Liver (tissue), 9 donors: ENCODE results near the gene CNTROB. TPM values are rescaled to one million over a fixed set of nuclear protein-coding genes. Genes with fewer than 3 reads are reported as not detected.

Experiments
- DNase-seq: peaks from one replicate; pipeline ENCODE4 v3.0.0-alpha.2; 2017; ENCODE audit warnings: low spot score
- H3K27ac ChIP-seq, 2 donors: one replicate each; pipeline ENCODE4 v1.7.0; 2013; ENCODE audit warnings: inconsistent platforms in 2 of 2, low read length in 2 of 2, control low read depth in 1 of 2, low read depth in 1 of 2, mild to moderate bottlenecking in 1 of 2
- H3K27me3 ChIP-seq, 4 donors: one replicate each; pipeline versions ENCODE4 v1.6.1 to v1.7.0; 2013; ENCODE audit warnings: low read length in 3 of 4, inconsistent platforms in 1 of 4, mild to moderate bottlenecking in 1 of 4, moderate library complexity in 1 of 4; ENCODE audit not compliant: control insufficient read depth in 4 of 4, insufficient read depth in 4 of 4
- H3K36me3 ChIP-seq, 4 donors: one replicate each; pipeline versions ENCODE4 v1.6.1 to v1.7.0; 2013; ENCODE audit warnings: low read length in 3 of 4, mild to moderate bottlenecking in 3 of 4, low read depth in 1 of 4, moderate library complexity in 1 of 4; ENCODE audit not compliant: control insufficient read depth in 4 of 4, insufficient read depth in 3 of 4
- H3K4me1 ChIP-seq, 4 donors: one replicate each; pipeline versions ENCODE4 v1.6.1 to v1.7.0; 2013; ENCODE audit warnings: low read length in 3 of 4, mild to moderate bottlenecking in 3 of 4, moderate library complexity in 1 of 4; ENCODE audit not compliant: control insufficient read depth in 4 of 4, insufficient read depth in 4 of 4
- H3K4me3 ChIP-seq, 3 donors: one replicate each; pipeline versions ENCODE4 v1.6.1 to v1.7.0; 2013; ENCODE audit warnings: low read length in 3 of 3, control low read depth in 1 of 3, low read depth in 1 of 3, mild to moderate bottlenecking in 1 of 3
- H3K9ac ChIP-seq, 2 donors: one replicate each; pipeline ENCODE4 v1.7.0; 2013; ENCODE audit warnings: low read length in 2 of 2, mild to moderate bottlenecking in 2 of 2, moderate library complexity in 2 of 2, control low read depth in 1 of 2, low read depth in 1 of 2
- H3K9me3 ChIP-seq, 4 donors: one replicate each; pipeline versions ENCODE4 v1.6.1 to v1.7.0; 2013; ENCODE audit warnings: low read length in 3 of 4; ENCODE audit not compliant: control insufficient read depth in 4 of 4
- EGR1 ChIP-seq, 2 donors: IDR thresholded peaks; 2 replicates each; pipeline ENCODE4 v1.6.1; 2016 to 2018; ENCODE audit warnings: antibody characterized with exemption in 2 of 2, low read depth in 2 of 2
- FOXA1 ChIP-seq: IDR thresholded peaks from 2 replicates; pipeline ENCODE4 v1.6.1; 2016; ENCODE audit warnings: antibody characterized with exemption
- FOXA2 ChIP-seq: IDR thresholded peaks from 2 replicates; pipeline ENCODE4 v1.6.1; 2016; ENCODE audit warnings: antibody characterized with exemption
- GABPA ChIP-seq, 2 donors: IDR thresholded peaks in 1 of 2; conservative IDR thresholded peaks in 1 of 2; 2 replicates each; pipeline ENCODE4 v1.6.1; 2016; ENCODE audit warnings: antibody characterized with exemption in 2 of 2, mild to moderate bottlenecking in 1 of 2, moderate library complexity in 1 of 2
- HNF4A ChIP-seq, 2 donors: conservative IDR thresholded peaks; 2 replicates each; pipeline ENCODE4 v1.6.1; 2016; ENCODE audit warnings: antibody characterized with exemption in 2 of 2, mild to moderate bottlenecking in 2 of 2
- HNF4G ChIP-seq: IDR thresholded peaks from 2 replicates; pipeline ENCODE4 v1.6.1; 2016; ENCODE audit warnings: antibody characterized with exemption
- JUND ChIP-seq, 2 donors: IDR thresholded peaks; 2 replicates each; pipeline ENCODE4 v1.6.1; 2016; ENCODE audit warnings: antibody characterized with exemption in 2 of 2
- NR2F2 ChIP-seq: IDR thresholded peaks from 2 replicates; pipeline ENCODE4 v1.6.1; 2016; ENCODE audit warnings: antibody characterized with exemption
- RAD21 ChIP-seq, 2 donors: IDR thresholded peaks; 2 replicates each; pipeline ENCODE4 v1.6.1; 2016; ENCODE audit warnings: antibody characterized with exemption in 2 of 2, mild to moderate bottlenecking in 2 of 2
- RXRA ChIP-seq, 2 donors: IDR thresholded peaks; 2 replicates each; pipeline ENCODE4 v1.6.1; 2017 to 2018; ENCODE audit warnings: antibody characterized with exemption in 2 of 2, mild to moderate bottlenecking in 1 of 2
- SP1 ChIP-seq: IDR thresholded peaks from 2 replicates; pipeline ENCODE4 v1.6.1; 2018; ENCODE audit warnings: antibody characterized with exemption, mild to moderate bottlenecking
- TAF1 ChIP-seq: conservative IDR thresholded peaks from 2 replicates; pipeline ENCODE4 v1.6.1; 2016; ENCODE audit warnings: antibody characterized with exemption, mild to moderate bottlenecking
- YY1 ChIP-seq: IDR thresholded peaks from 2 replicates; pipeline ENCODE4 v1.6.1; 2016; ENCODE audit warnings: antibody characterized with exemption, mild to moderate bottlenecking
- WGBS: extraction: QIAGEN DNeasy Blood & Tissue Kit; methylation state at CpG from one replicate; pipeline ENCODE4 v1.1.7; 2013; 5-methylcytosine and 5-hydroxymethylcytosine counted together
- polyA plus RNA-seq, 2 donors: library from polyadenylated mRNA; stranded (reverse) in 1 of 2; unstranded in 1 of 2; fragments of 200-250 nt in 1 of 2; fragments of >200 nt in 1 of 2; fragmentation: Nextera tagmentation in 1 of 2; extraction: Ambion mirVana in 1 of 2; gene quantifications; one replicate each; pipeline versions ENCODE4 v1.2.1 to v1.2.3, GENCODE V29; 2013 to 2015
- total RNA-seq, 2 donors: library from RNA; depleted of rRNA; stranded (reverse); fragments of >200 nt; gene quantifications; one replicate each; pipeline ENCODE4 v1.2.3, GENCODE V29; 2014
- TF ChIP-seq, protein P1 (sequence below): IDR thresholded peaks from 2 replicates; pipeline ENCODE4 v1.6.1; 2016; ENCODE audit warnings: antibody characterized with exemption
- TF ChIP-seq, protein P2 (sequence below): fragments of 150-350 bp; IDR thresholded peaks from 2 replicates; pipeline ENCODE4 v1.5.1; 2017; ENCODE audit warnings: improper control_type of control experiment, low read depth, low read length; ENCODE audit not compliant: missing input control
- TF ChIP-seq, protein P3 (sequence below): IDR thresholded peaks from 2 replicates; pipeline ENCODE4 v1.6.1; 2016; ENCODE audit warnings: antibody characterized with exemption, mild to moderate bottlenecking
- TF ChIP-seq, protein P4 (sequence below): IDR thresholded peaks from 2 replicates; pipeline ENCODE4 v1.6.1; 2016; ENCODE audit warnings: antibody characterized with exemption
- donor health status: healthy.
- donor health status: healthy.
- donor health status: healthy.
- donor health status: healthy.
- donor health status: healthy.

The CNTROB gene
- total and polyA plus RNA-seq, 4 donors: 2.2 to 12.0 (median 8.6) TPM

DNA sequence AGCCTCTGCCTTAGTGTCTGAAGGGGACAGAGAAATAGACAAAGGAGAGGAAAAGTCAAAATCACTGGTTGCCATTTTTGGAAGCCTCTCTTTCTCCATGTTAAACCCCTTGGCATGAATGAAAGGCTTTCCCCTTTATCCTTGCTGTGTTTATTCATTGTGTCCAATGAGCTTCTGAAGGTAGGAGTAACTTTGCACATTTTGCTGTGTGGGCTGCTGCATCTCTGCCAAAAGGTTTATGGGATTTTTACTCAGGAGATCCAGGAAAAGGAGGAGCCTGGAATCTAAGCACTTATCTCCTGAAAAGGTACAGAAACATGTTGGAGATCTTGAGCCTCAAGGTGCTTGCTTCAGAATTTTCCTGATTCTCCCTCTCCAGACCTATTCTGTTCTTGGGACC is 3.9 kb downstream of the CNTROB start:
- no peak overlapping the region for H3K4me3 ChIP-seq
- no peaks in the 10 kb centered on the region for H3K9me3 ChIP-seq
- DNase-seq: no peak
- TF ChIP-seq, protein P1, sequence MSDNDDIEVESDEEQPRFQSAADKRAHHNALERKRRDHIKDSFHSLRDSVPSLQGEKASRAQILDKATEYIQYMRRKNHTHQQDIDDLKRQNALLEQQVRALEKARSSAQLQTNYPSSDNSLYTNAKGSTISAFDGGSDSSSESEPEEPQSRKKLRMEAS: no peak
- TF ChIP-seq HNF4A (conservative IDR thresholded peaks at IDR 0.05) (no peak), FOXA2 (no peak), SP1 (no peak), EGR1 (IDR thresholded peaks at IDR 0.05; ENCODE audit: low read depth in 2 of 2) (no peak)
- H3K9ac ChIP-seq: no peak overlapping the region
- H3K27me3 ChIP-seq: no peaks in the 10 kb centered on the region
- H3K4me1 ChIP-seq: peaks cover 5 to 26% (median 16%) of the 10 kb centered on the region in 4 donors
- no peak overlapping the region for H3K27ac ChIP-seq
- H3K36me3 ChIP-seq: peaks cover 0 to 30% (median 22%) of the 10 kb centered on the region in 4 donors

DNA sequence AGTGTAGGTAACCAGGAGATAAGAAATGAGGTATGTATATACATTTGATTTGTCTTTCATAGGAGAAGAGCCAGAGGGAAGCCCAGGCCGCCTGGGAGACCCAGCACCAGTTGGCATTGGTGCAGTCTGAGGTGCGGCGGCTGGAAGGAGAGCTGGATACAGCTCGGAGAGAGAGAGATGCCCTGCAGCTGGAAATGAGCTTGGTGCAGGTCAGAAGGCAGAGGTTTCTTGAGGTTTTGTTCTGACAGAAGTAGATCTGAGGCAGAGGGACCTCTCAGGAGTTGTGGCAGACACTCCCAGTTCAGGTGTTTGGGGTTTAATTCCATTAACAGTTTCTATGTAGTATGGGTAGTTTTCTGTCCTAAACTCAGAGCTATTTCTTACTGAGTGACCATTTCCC is 8.0 kb downstream of the CNTROB start:
- no peak for DNase-seq
- 96% methylated on average over 4 of the region's 4 CpGs for WGBS
- Histone ChIP-seq H3K9me3 (no peaks in the 10 kb centered on the region), H3K4me1 (no peaks in the 10 kb centered on the region), H3K9ac (no peak overlapping the region), H3K36me3 (peaks cover 5 to 53% (median 40%) of the 10 kb centered on the region in 4 donors), H3K4me3 (no peak overlapping the region), H3K27ac (no peak overlapping the region), H3K27me3 (no peaks in the 10 kb centered on the region)
- TF ChIP-seq FOXA1: no peak

DNA sequence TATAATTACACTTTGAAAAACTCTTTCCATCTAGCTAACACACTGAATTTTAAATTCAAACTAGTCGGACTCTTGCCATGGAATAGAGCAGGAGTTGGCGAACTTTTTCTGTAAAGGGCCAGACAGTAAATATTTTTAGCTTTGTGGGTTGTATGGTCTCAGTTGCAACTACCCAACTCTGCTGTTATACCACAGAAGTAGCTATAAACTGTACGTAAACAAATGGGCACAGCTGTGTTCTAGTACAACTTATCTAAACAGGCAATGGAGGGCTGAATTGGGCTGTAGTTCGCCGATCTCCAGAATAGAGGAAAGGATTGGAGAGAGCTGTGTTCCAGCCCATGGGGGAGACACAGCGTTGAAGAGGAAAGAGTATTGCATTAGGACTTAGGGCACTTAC is 8.7 kb downstream of the CNTROB start:
- H3K27ac ChIP-seq: no peak overlapping the region
- H3K9me3 ChIP-seq: no peaks in the 10 kb centered on the region
- H3K27me3 ChIP-seq: no peaks in the 10 kb centered on the region
- H3K36me3 ChIP-seq: peaks cover 5 to 56% (median 42%) of the 10 kb centered on the region in 4 donors
- no peaks in the 10 kb centered on the region for H3K4me1 ChIP-seq
- WGBS: 96% methylated on average over 6 of the region's 6 CpGs
- TF ChIP-seq NR2F2: no peak
- no peak for TF ChIP-seq JUND (IDR thresholded peaks at IDR 0.05)
- TF ChIP-seq EGR1 (IDR thresholded peaks at IDR 0.05; ENCODE audit: low read depth in 2 of 2): no peak
- no peak for TF ChIP-seq HNF4G
- no peak for TF ChIP-seq FOXA1
- TF ChIP-seq, protein P2, sequence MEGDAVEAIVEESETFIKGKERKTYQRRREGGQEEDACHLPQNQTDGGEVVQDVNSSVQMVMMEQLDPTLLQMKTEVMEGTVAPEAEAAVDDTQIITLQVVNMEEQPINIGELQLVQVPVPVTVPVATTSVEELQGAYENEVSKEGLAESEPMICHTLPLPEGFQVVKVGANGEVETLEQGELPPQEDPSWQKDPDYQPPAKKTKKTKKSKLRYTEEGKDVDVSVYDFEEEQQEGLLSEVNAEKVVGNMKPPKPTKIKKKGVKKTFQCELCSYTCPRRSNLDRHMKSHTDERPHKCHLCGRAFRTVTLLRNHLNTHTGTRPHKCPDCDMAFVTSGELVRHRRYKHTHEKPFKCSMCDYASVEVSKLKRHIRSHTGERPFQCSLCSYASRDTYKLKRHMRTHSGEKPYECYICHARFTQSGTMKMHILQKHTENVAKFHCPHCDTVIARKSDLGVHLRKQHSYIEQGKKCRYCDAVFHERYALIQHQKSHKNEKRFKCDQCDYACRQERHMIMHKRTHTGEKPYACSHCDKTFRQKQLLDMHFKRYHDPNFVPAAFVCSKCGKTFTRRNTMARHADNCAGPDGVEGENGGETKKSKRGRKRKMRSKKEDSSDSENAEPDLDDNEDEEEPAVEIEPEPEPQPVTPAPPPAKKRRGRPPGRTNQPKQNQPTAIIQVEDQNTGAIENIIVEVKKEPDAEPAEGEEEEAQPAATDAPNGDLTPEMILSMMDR: no peak
- TF ChIP-seq TAF1: no peak
- TF ChIP-seq YY1: no peak
- TF ChIP-seq, protein P1: no peak
- no peak for TF ChIP-seq RAD21 (IDR thresholded peaks at IDR 0.05)
- no peak for TF ChIP-seq GABPA (IDR thresholded peaks at IDR 0.05 in 1 of 2, conservative IDR thresholded peaks at IDR 0.05 in 1 of 2)
- TF ChIP-seq, protein P3, sequence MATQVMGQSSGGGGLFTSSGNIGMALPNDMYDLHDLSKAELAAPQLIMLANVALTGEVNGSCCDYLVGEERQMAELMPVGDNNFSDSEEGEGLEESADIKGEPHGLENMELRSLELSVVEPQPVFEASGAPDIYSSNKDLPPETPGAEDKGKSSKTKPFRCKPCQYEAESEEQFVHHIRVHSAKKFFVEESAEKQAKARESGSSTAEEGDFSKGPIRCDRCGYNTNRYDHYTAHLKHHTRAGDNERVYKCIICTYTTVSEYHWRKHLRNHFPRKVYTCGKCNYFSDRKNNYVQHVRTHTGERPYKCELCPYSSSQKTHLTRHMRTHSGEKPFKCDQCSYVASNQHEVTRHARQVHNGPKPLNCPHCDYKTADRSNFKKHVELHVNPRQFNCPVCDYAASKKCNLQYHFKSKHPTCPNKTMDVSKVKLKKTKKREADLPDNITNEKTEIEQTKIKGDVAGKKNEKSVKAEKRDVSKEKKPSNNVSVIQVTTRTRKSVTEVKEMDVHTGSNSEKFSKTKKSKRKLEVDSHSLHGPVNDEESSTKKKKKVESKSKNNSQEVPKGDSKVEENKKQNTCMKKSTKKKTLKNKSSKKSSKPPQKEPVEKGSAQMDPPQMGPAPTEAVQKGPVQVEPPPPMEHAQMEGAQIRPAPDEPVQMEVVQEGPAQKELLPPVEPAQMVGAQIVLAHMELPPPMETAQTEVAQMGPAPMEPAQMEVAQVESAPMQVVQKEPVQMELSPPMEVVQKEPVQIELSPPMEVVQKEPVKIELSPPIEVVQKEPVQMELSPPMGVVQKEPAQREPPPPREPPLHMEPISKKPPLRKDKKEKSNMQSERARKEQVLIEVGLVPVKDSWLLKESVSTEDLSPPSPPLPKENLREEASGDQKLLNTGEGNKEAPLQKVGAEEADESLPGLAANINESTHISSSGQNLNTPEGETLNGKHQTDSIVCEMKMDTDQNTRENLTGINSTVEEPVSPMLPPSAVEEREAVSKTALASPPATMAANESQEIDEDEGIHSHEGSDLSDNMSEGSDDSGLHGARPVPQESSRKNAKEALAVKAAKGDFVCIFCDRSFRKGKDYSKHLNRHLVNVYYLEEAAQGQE: no peak
- no peak for TF ChIP-seq FOXA2
- no peak for TF ChIP-seq RXRA (IDR thresholded peaks at IDR 0.05)
- TF ChIP-seq, protein P4, sequence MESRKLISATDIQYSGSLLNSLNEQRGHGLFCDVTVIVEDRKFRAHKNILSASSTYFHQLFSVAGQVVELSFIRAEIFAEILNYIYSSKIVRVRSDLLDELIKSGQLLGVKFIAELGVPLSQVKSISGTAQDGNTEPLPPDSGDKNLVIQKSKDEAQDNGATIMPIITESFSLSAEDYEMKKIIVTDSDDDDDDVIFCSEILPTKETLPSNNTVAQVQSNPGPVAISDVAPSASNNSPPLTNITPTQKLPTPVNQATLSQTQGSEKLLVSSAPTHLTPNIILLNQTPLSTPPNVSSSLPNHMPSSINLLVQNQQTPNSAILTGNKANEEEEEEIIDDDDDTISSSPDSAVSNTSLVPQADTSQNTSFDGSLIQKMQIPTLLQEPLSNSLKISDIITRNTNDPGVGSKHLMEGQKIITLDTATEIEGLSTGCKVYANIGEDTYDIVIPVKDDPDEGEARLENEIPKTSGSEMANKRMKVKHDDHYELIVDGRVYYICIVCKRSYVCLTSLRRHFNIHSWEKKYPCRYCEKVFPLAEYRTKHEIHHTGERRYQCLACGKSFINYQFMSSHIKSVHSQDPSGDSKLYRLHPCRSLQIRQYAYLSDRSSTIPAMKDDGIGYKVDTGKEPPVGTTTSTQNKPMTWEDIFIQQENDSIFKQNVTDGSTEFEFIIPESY: no peak
- no peak overlapping the region for H3K9ac ChIP-seq
- no peak overlapping the region for H3K4me3 ChIP-seq
- no peak for DNase-seq
